ENCODE results near the gene RDX.
"Not testable (repeated sequence)": the region's sequence is repeated elsewhere in the genome, so short reads cannot be mapped to it uniquely, and the experiment has no call there.

The RDX gene

DNA sequence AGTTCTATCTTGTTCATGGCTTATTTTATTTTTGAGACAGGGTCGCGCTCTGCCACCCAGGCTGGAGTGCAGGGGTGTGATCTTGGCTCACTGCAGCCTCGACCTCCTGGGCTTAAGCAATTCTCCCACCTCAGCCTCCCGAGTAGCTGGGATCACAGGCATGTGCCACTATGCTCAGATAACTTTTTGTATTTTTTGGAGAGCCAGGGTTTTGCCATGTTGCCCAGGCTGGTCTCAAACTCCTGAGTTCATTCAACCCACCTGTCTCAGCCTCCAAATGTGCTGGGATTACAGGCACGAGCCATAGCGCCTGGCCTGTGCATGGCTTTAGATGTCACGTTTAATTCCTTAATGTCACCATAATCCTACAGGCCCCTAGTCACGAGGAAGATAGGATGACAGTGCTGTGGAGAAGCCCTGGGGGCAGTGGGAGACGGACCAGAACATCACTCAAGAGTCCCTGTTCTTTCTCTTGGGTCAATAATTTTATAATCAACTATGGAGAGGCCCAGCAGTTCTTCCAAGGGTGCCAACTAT, 99.5 kb downstream of the RDX start:
- DNase-seq, result no peak

DNA sequence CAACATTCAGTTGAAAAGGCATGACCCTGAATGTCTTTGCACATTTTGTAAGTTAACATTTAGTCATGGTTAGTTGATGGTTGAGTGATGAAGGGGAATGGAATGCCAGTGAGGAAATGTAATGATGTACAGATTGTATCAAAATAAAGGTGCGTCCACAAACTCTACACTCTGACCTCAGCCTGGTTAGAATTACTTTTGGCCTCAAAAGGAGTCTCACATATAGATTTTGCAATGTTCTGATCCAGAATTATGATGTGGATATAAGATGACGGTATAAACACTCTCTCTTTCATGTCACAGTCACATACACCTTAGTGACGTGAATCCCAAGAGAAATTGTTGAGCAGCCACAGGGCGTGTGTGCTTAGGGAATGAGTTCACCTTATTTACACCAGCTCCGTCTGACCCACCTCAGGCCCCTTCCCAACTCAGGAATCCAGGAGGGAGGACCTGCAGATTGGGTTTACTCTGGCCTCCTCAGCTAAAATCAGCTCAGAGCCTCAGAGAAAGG, 100.1 kb downstream of the RDX start:
- no peak for DNase-seq

DNA sequence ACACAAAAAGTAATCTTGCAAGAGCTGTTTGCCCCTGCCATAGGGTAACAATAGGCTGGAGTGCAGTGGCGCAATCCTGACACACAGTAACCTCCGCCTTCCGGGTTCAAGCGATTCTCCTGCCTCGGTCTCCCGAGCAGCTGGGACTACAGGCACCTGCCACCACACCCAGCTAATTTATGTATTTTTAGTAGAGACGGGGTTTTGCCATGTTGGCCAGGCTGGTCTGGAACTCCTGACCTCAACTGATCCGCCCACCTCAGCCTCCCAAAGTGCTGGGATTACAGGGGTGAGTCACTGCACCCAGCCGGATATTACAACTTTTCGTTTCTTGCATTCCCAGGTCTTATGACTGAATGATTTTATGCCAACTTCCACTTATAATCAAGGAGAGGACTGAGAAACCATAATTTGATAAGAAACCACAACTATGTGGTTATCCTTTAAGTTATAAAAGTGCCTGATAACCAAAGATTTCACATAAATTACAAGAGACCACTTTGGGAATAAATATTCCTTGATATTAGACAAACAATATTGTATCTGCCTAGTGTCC, 102.1 kb downstream of the RDX start:
- not testable (repeated sequence) for DNase-seq

DNA sequence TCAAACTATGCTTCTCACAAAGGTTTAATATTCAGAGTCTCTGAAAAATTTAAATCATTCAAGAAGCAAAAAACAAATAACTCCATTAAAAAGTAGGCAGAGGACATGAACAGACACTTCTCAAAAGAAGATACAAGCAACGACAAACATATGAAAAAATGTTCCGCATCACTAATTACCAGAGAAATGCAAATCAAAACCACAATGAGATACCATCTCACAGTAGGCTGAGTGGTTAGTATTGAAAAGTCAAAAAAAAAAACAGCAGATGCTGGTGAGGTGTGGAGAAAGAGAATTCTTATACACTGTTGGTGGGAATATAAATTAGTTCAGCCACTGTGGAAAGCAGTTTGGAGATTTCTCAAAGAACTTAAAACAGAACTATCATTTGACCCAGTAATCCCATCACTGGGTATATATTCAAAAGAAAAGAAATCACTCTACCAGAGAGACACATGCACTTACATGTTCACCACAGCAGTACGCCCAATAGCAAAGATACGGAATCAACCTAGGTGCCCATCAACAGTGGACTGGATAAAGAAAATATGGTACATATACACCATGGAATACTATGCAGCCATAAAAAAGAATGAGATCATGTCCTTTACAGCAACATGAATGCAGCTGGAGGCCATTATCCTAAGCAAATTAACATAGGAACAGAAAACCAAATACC, 103.7 kb downstream of the RDX start:
- not testable (repeated sequence) for DNase-seq

DNA sequence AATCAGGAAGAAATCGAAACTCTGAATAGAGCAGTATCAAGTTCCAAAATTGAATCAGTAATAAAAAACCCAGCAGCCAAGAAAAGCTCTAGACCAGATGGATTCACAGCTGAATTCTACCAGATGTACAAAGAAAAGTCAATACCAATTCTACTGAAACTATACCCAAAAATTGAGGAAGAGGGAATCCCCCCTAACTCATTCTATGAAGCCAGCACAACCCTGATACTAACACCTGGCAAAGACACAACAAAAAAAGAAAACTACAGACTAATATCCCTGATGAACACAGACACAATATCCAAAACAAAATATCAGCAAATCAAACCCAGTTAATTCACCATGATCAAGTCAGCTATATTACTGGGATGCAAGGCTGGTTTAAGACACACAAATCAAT, 105.5 kb downstream of the RDX start:
- no peak for DNase-seq

- no peak for DNase-seq
Observed at GRCh38 chr11:110187731-110188130, 108.7 kb downstream of the RDX start.

- DNase-seq, result no peak
Observed at GRCh38 chr11:110186867-110187266, 109.5 kb downstream of the RDX start.

- no peak for DNase-seq
Observed at GRCh38 chr11:110186456-110186855, 110.0 kb downstream of the RDX start.

DNA sequence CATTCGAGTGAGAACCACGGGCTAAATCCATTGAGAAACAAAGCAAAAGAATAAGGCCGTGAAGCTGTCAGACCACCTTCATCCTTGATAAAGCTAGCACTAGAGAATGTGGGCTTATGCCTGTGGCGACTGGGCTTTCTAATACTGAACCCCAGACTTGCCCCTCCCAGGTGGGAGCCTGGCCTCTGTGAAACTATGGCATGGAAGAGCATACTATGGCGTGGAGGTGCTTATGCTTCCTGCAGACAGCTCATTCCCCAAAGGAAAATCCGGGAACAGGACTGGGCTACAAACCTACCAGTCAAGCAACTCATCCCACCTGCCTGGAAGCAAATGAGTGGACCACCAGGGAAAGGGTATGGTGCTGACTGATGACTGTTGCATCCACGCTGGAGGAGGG, 110.8 kb downstream of the RDX start:
- no peak for DNase-seq

GRCh38 chr11:110185121-110185591, 111.3 kb downstream of the RDX start:
- no peak for DNase-seq

DNA sequence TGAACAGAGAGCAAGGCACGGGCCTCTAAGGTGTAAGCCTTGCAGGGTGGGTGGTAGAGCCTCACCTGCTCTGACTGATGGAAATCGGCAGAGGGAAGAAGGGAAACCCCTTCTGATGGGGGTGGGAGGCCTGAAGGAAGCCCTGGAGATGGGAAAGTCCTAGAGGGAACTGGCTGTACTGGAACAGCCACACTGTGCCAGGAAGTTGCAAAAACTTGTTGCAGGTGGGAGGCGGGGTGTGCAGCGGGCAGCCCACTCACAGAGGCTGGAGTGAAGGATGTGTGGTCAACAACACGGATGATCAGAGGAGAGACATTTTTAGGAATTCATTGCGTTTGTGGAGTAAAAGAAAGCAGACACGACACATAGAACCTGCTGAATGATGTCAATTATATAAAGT, 112.0 kb downstream of the RDX start:
- DNase-seq, result no peak

DNA sequence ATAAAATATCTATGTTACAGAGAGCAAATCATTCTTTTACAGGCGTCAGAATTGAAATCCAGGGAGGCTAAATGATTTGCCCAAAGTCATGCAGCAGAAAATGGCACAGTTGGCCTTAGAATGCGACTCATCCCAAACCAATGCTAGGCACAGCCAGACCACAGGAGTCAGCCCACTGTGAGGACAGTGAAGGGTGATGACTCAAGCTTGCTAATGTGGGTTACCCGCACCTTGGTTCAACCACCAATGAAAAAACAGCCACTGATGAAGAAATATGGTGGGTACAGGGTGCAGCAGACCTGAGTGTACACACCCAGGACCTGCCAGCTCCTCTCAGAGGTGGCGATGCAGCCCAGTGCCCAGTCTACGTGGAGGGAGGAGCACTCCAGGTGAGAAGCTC, 113.5 kb downstream of the RDX start:
- no peak for DNase-seq

DNA sequence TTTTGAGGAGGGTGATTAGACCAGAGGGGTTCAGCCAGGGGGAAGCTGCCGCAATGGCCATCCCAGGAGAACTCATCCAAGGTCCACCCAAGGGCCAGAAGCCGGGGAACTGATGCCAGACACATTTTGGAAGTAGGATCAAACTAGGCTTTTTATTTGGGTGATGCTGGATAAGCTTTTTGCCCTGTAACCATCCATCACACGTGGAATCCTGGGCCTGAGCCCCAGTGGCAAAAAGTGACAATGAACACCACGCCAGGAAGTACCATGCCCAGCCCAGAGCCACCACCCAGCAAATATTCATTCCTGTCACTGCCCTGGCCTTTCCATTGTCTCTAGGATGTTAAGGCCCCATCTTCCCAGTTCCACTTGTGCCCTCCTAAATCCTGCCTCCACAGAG, 117.3 kb downstream of the RDX start:
- no peak for DNase-seq

DNA sequence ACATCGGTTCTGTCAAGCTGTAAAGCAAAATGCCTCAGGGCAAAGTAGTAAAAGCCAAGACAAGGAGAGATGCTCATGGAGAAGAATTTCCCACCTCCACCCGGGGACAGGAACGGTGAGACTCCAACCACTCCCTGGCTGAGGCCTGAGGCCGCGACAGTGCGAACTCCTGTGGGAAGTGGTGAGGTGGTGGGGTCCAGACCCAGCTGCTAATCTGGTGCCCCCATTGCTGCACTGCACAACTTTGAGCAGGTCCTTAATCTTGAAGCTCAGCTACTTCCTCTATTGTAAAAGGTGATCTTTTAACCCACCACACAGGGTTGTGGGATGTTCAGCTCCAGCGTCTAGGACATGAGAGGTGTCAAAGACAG, 119.3 kb downstream of the RDX start:
- no peak for DNase-seq

GRCh38 chr11:110176366-110177085, 119.9 kb downstream of the RDX start:
- DNase-seq, result no peak

DNA sequence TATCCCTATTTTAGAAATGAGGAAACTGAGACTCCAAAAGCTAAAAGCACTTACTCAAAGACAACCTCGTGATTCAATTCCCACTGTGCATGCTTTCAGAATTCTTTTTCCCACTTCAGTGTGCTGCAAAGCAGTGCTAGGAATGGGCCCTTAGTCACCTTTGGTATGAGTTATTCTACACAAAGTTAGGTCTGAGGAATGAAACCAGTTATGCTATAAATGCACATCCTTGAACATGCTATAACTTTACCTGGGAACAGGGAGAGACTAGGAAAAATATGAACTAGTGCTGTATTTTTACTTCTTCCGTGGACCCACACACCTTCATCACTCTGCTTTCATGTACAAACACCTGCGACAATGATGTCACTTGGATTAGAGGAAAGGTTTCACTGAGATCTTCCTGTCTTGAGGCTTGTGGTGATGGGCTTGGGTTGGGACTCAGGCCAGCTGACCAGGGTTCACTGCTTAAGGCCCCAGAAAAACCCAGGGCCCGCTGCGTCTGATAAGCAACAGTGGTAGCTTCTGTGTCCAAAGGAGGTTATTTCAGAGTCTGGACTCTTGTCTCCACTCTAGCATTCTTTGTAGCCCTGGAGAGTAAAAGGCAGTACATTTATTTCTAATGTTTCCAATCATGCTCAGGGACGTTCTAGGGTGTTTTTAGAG, 121.6 kb downstream of the RDX start:
- no peak for DNase-seq

DNA sequence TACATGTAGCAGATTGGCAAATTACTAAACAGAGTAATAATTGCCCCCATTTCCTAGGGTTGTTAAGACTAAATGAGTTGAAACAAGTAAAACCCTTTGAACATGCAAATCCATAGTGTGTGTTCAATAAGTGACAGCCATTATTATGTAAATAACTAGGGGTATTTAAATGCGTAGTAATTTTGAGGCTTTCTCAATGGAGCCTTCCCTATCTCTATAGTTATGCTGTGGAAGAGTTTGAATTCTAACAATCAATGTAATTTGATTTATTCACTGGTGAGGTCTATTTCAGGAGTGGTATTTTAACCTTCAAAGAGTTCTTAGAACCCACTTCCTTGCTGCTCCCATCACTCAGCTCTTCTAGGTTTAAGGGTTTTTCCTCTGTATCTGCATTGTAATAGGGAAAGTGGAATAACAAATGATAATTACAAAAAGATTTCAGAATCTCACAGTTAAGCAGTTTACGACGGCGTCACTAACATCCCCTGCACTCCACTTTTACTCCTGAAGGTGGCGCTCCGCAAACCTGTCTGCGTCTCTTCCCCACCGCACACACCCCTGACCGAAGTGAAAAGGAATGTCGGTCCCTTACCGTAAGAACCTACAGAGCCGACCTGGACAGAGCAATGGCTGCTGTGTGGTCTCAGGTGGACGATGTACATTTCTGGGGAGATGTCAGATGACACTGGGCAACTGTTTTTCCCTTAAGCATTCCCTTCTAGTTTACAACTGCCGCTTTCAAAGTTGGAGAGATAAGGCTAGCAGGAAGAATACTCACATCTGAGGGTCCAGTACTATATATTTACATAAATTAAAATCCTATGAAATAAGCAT, 122.4 kb downstream of the RDX start:
- DNase-seq, result peak; percentile 58

DNA sequence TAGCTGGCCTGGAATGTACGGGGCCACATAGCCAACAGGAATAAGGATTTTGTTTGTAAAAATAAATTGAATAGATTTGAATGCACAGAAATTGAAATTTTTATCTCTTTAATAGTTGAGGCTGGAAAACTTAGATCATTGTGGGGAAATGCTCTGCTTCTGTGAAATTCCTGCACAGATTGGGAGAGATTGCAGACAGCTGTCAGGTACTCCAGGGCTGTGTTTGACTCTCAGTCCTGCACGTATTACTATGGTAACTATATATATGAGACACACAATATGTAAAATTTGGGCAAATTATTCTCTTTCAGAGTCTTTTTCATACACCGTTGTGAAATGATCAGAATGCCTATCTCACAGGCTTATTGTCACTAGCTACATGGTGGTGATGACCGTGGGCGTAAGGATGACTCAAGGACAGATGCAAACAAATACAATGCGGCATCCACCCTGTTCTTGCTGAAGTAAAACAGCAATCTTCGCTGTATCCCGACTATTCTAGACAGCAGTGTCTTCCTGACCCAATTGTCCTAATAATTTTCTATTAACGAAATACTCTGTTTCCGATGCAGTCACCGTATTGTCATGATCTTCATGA, 123.8 kb downstream of the RDX start:
- DNase-seq, result no peak

GRCh38 chr11:110169738-110170137, 126.7 kb downstream of the RDX start:
- DNase-seq, result no peak

GRCh38 chr11:110168033-110168803, 128.2 kb downstream of the RDX start:
- DNase-seq, result no peak

All from femur (tissue), 1 donor.